A673 (cell line): ENCODE measurements around the gene SLC2A4RG. TPM values are rescaled to one million over a fixed set of nuclear protein-coding genes. Genes with fewer than 3 reads are reported as not detected.

Experiments used
- BruUV-seq: library from RNA; stranded (reverse); fragments of 400-500 nt; replicated peaks from 2 replicates; lab custom pipeline; 2021; lab: Mats Ljungman, UMichigan
- CTCF ChIA-PET: fragments of 300-600 bp; sonication (Branson Sonifier 250); formaldehyde crosslinking; loops from one replicate; lab custom pipeline; 2022; ENCODE audit warnings: antibody characterized with exemption; lab: Charles Lee
- POLR2A ChIA-PET: fragments of 300-600 bp; sonication (Branson Sonifier 250); formaldehyde crosslinking; loops from one replicate; lab custom pipeline; 2022; ENCODE audit warnings: antibody characterized with exemption; ENCODE audit not compliant: low non-redundant PET; lab: Charles Lee
- DNase-seq: peaks from one replicate; pipeline ENCODE4 v3.0.0-alpha.2; 2015; ENCODE audit warnings: low spot score
- H3K27ac ChIP-seq: fragments of 200-600 bp; sonication (generic); 2 replicates; pipeline ENCODE4 v1.5.1; 2016; ENCODE audit warnings: mixed run types, low read depth, mild to moderate bottlenecking, mixed read lengths, antibody characterized with exemption, low read length; ENCODE audit not compliant: poor library complexity, severe bottlenecking
- H3K27me3 ChIP-seq: fragments of 200-600 bp; sonication (generic); replicated peaks from 2 replicates; pipeline ENCODE4 v1.6.1; 2017; ENCODE audit warnings: mixed run types, low read depth, mild to moderate bottlenecking, mixed read lengths, antibody characterized with exemption, low read length; ENCODE audit not compliant: insufficient read depth, poor library complexity
- H3K36me3 ChIP-seq: fragments of 200-600 bp; sonication (generic); 2 replicates; pipeline ENCODE4 v1.6.1; 2016; ENCODE audit warnings: mixed run types, mild to moderate bottlenecking, mixed read lengths, antibody characterized with exemption, low read length; ENCODE audit not compliant: insufficient read depth, poor library complexity, severe bottlenecking
- H3K4me1 ChIP-seq: fragments of 200-600 bp; sonication (generic); 2 replicates; pipeline ENCODE4 v1.6.1; 2017; ENCODE audit warnings: mixed run types, mild to moderate bottlenecking, mixed read lengths, antibody characterized with exemption, low read length; ENCODE audit not compliant: insufficient read depth, poor library complexity, severe bottlenecking
- H3K4me3 ChIP-seq: fragments of 200-600 bp; sonication (generic); 2 replicates; pipeline ENCODE4 v1.5.1; 2016; ENCODE audit warnings: low read depth, mixed run types, mild to moderate bottlenecking, mixed read lengths, low read length; ENCODE audit not compliant: poor library complexity, severe bottlenecking
- H3K9me3 ChIP-seq: fragments of 200-600 bp; sonication (generic); 2 replicates; pipeline ENCODE4 v1.6.1; 2016; ENCODE audit warnings: mixed run types, low read depth, mild to moderate bottlenecking, mixed read lengths, antibody characterized with exemption, low read length; ENCODE audit not compliant: poor library complexity, severe bottlenecking
- EZH2 ChIP-seq: fragments of 200-600 bp; sonication (generic); IDR thresholded peaks from 2 replicates; pipeline ENCODE4 v1.6.1; 2017; ENCODE audit warnings: borderline replicate concordance, low read depth, mild to moderate bottlenecking, mixed read lengths, antibody characterized with exemption, low read length; ENCODE audit not compliant: poor library complexity, severe bottlenecking
- intact Hi-C: fragments of 100-400 bp; cut with micrococcal nuclease; formaldehyde crosslinking; loops from one replicate; pipeline ENCODE4 v1.10.0; 2022; ENCODE audit not compliant: unreplicated experiment
- total RNA-seq: library from RNA; stranded (reverse); gene quantifications from 2 replicates; pipeline ENCODE4 v1.2.3, GENCODE V29; 2021
- TF ChIP-seq, protein P1 (sequence below): fragments of 300-800, 200-600 bp; sonication (generic); conservative IDR thresholded peaks from 2 replicates; pipeline ENCODE4 v1.5.1; 2017; ENCODE audit warnings: low read depth, mild to moderate bottlenecking, antibody characterized with exemption, low read length, moderate library complexity, mixed read lengths

Gene SLC2A4RG
- total RNA-seq, 1 experiment from 2014 or later: 45.8 TPM

DNA sequence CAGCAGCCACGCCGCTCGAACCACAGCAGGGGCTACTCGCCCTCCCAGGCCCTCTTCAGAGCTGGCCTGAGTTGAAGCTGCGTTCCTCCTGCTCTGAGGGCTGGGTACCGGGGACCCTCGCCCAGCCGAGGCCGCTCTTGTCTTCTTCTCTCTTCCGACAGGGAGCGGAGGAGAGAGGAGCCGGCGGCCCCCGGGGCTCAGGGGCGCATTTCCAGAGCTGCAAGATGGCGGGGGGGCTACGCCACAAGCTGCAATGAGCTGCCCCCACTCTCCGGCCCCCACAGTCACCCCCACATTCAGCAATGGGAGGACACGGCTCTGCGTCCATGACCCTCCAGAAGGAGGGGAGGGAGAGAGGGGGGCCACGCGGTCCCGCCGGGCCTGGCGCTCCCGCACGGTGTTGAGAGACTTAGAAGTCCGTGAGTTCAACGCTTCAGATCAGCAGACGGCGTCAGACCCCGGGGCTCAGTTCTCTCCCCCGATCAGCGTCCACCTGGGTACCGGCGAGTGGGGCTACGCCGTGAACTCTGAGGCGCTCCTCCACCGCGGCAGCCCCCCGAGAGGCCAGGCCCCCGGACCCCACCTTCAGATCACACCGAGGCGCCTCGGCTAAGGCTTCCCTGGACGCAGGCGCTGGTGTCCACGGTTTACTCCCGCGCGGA lies 31.6 kb downstream of the SLC2A4RG start:
- DNase-seq: no peak
- Histone ChIP-seq H3K27ac (no peak overlapping the region), H3K4me3 (no peak overlapping the region), H3K9me3 (no peaks in the 10 kb centered on the region), H3K27me3 (no peaks in the 10 kb centered on the region), H3K4me1 (no peaks in the 10 kb centered on the region), H3K36me3 (no peaks in the 10 kb centered on the region)
- intact Hi-C loops: loop anchor here (10.0 kb wide), 1 partner anchor 204 kb away; the partner anchor contains the start of gene SAMD10
- TF ChIP-seq, protein P1, sequence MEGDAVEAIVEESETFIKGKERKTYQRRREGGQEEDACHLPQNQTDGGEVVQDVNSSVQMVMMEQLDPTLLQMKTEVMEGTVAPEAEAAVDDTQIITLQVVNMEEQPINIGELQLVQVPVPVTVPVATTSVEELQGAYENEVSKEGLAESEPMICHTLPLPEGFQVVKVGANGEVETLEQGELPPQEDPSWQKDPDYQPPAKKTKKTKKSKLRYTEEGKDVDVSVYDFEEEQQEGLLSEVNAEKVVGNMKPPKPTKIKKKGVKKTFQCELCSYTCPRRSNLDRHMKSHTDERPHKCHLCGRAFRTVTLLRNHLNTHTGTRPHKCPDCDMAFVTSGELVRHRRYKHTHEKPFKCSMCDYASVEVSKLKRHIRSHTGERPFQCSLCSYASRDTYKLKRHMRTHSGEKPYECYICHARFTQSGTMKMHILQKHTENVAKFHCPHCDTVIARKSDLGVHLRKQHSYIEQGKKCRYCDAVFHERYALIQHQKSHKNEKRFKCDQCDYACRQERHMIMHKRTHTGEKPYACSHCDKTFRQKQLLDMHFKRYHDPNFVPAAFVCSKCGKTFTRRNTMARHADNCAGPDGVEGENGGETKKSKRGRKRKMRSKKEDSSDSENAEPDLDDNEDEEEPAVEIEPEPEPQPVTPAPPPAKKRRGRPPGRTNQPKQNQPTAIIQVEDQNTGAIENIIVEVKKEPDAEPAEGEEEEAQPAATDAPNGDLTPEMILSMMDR: no peak
- TF ChIP-seq EZH2: no peak
- BruUV-seq: no TSS peak
- ChIA-PET POLR2A (no interaction called here), CTCF (no interaction called here)

GRCh38 chr20:63772781-63773518 lies 33.4 kb downstream of the SLC2A4RG start:
- intact Hi-C loops: loop anchor here (10.0 kb wide), 1 partner anchor 202 kb away; the partner anchor contains the start of gene SAMD10
- POLR2A ChIA-PET: no interaction called here
- Histone ChIP-seq H3K4me1 (no peaks in the 10 kb centered on the region), H3K27me3 (no peaks in the 10 kb centered on the region), H3K27ac (no peak overlapping the region), H3K9me3 (no peaks in the 10 kb centered on the region), H3K4me3 (no peak overlapping the region), H3K36me3 (no peaks in the 10 kb centered on the region)
- BruUV-seq: no TSS peak
- CTCF ChIA-PET: interaction anchor here (0.7 kb wide), 1 partner anchor 82 kb away, joined by 8 read pairs; no protein-coding TSS in a partner anchor
- TF ChIP-seq, protein P1: no peak
- TF ChIP-seq EZH2: no peak
- no peak for DNase-seq

DNA sequence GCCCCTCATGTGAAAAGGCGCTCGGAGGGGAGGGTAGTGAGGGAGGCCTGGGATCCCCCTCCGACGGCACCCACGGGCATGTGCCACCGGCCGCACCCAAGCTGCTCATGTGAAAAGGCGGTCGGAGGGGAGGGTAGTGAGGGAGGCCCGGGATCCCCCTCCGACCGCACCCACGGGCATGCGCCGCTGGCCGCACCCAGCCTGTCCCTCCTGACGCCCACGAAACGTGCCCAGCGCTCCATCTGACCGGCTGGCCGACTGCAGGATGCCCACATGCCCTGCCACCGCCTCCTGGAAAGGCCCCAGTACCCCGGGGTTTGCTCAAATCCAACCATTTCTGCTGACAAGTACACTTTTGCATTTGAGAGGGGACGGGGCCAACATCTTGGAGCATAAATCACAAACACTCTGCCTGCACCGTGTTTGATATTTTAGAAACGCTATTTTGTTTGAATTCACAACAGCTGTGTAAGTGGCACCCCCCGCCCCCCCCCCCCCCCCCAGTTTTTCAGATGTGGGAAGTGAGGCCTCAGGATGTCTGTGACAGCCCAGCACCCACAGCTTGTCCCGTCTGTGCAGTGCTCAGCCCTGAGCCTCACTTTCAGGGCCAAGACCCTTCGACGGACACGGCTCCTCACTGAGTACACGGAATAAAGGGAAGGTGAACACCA lies 34.1 kb downstream of the SLC2A4RG start:
- TF ChIP-seq, protein P1: no peak
- TF ChIP-seq EZH2: no peak
- BruUV-seq: no TSS peak
- H3K4me1 ChIP-seq: no peaks in the 10 kb centered on the region
- no peaks in the 10 kb centered on the region for H3K27me3 ChIP-seq
- CTCF ChIA-PET: no interaction called here
- H3K36me3 ChIP-seq: no peaks in the 10 kb centered on the region
- H3K27ac ChIP-seq: no peak overlapping the region
- no peak for DNase-seq
- H3K4me3 ChIP-seq: no peak overlapping the region
- no peaks in the 10 kb centered on the region for H3K9me3 ChIP-seq
- intact Hi-C loops: loop anchor here (10.0 kb wide), 1 partner anchor 201 kb away; the partner anchor contains the start of gene SAMD10
- POLR2A ChIA-PET: no interaction called here
